ENCODE results near the gene SMIM10L1.

DNA sequence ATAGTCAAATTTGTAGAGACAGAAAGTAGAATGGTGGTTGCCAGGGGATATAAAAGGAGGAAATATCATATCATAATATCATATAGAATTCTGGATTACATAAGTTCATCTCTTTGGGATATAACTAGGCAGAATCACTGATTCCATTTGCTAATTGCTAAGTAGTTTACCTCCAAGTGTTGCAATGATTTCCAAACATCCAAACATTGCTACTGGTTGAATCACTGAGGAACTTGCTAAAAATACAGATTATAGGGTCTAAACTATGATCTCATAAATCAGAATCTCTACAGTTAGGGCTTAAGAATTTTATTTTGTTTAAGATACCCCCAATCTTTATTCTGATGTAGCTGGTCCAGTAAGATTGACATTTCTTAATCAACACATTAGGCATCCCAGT is 31.8 kb downstream of the SMIM10L1 start:
- TF ChIP-seq, protein P1, sequence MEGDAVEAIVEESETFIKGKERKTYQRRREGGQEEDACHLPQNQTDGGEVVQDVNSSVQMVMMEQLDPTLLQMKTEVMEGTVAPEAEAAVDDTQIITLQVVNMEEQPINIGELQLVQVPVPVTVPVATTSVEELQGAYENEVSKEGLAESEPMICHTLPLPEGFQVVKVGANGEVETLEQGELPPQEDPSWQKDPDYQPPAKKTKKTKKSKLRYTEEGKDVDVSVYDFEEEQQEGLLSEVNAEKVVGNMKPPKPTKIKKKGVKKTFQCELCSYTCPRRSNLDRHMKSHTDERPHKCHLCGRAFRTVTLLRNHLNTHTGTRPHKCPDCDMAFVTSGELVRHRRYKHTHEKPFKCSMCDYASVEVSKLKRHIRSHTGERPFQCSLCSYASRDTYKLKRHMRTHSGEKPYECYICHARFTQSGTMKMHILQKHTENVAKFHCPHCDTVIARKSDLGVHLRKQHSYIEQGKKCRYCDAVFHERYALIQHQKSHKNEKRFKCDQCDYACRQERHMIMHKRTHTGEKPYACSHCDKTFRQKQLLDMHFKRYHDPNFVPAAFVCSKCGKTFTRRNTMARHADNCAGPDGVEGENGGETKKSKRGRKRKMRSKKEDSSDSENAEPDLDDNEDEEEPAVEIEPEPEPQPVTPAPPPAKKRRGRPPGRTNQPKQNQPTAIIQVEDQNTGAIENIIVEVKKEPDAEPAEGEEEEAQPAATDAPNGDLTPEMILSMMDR (IDR thresholded peaks at IDR 0.05; ENCODE audit: low read depth, low read length) = no peak
- no peak for TF ChIP-seq EZH2phosphoT487 (IDR thresholded peaks at IDR 0.05; ENCODE audit: low read depth)
